SH-SY5Y (cell line): ENCODE measurements around the gene PLK5.

Experiments
- GATA2 ChIP-seq: IDR thresholded peaks from 2 replicates; pipeline ENCODE4 v1.6.1; 2011; ENCODE audit warnings: mild to moderate bottlenecking, low read depth, low read length
- GATA3 ChIP-seq: IDR thresholded peaks from 2 replicates; pipeline ENCODE4 v1.6.1; 2011; ENCODE audit warnings: low read depth, mild to moderate bottlenecking, low read length, moderate library complexity

DNA sequence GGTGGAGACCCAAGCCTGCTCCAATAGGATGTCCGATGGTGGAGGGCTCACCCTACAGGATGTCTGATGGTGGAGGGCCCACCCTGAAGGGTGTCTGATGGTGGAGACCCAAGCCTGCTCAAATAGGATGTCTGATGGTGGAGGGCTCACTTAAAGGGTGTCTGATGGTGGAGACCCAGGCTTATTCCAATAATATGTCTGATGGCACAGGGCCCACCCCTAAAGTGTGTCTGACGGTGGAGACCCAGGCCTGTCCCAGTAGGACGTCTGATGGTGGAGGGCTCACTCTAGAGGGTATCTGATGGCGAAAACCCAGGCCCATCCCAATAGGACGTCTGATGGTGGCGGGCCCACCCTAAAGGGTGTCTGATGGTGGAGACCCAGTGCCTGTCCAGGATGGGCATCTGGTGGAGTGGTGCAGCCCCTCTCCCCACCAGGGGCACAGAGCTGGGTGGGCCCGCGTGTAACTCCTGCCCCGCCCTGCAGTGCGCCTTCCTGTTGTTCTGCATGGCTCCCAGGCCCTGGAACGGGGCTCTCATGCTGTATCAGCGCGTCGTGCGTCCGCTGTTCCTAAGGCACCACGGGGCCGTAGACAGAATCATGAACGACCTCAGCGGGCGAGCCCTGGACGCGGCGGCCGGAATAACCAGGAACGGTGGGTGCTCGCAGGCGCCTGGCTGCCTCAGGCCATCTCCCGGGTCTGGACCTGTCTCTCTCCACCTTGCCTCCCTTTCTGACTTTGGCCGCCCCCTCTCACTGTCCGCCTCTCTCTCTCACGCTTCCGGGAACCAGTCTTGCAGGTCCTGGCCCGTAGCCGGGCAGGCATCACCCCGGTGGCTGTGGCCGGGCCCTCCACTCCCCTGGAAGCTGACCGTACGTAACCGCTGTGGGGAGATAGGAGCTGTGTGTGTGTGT lies 27.8 kb upstream of the PLK5 start:
- no peak for TF ChIP-seq GATA3
- TF ChIP-seq GATA2 = no peak
